ENCODE measurements around the gene ZNF593. TPM values are rescaled to one million over a fixed set of nuclear protein-coding genes. Genes with fewer than 3 reads are reported as not detected.

The ZNF593 gene
- total RNA-seq (2014; rRNA removed) (155 and 165 TPM in 2 replicates), Bru-seq, nascent RNA (percentile 88 among the genes with signal in this experiment), BruChase-seq, experiment 1, labeled RNA remaining after a 6-hour chase (percentile 95 among the genes with signal in this experiment), BruChase-seq, experiment 2, labeled RNA remaining after a 2-hour chase (percentile 86 among the genes with signal in this experiment)
- long read RNA-seq, transcript ZNF593-202 (3 exons, 675 nt), result major isoform, 31 of 34 reads
- long read RNA-seq, partial matches to known transcripts, result 0 of 34 reads
- long read RNA-seq, other reads (novel, unspliced or antisense), result 3 of 34 reads

- H3K4me2 ChIP-seq (ENCODE audit: low read length), result peak within 1 kb of the TSS; percentile 97
- no peaks in the 10 kb centered on the region for H3K27me3 ChIP-seq (ENCODE audit: low read length)
- H3K9ac ChIP-seq (ENCODE audit: low read length), result peak within 1 kb of the TSS; percentile 99
- TF ChIP-seq EZH2phosphoT487 (IDR thresholded peaks at IDR 0.05; ENCODE audit: borderline replicate concordance, low read length) (no peak), EZH2 (IDR thresholded peaks at IDR 0.05; ENCODE audit: low read length, unreplicated experiment) (no peak), CTCF (conservative IDR thresholded peaks at IDR 0.05; ENCODE audit: low read depth, low read length) (peak; percentile 81)
- H3K27ac ChIP-seq (ENCODE audit: low read length), result peak within 1 kb of the TSS; percentile 72
- H3K79me2 ChIP-seq (ENCODE audit: low read length), result peaks cover 19% of the 10 kb centered on the region
- H2AFZ ChIP-seq (ENCODE audit: low read length), result peak within 1 kb of the TSS; percentile 97
- DNase-seq, result peak; percentile 92
- POLR2A ChIA-PET (ENCODE audit: unreplicated experiment), result interaction anchor here (0.6 kb wide), 2 partner anchors 58 to 938 kb away, joined by 3 to 4 read pairs; partner anchors contain the start of genes PDIK1L and SYF2
- CTCF ChIA-PET, result interaction anchor here (0.5 to 1.6 kb wide), 8 partner anchors 25 to 247 kb away, joined by 3 to 23 read pairs (median 4); partner anchors contain the start of genes CEP85 and PDIK1L
- H3K9me3 ChIP-seq (ENCODE audit: low read length), result no peaks in the 10 kb centered on the region
- H3K4me1 ChIP-seq (ENCODE audit: insufficient read depth, low read length), result peaks cover 11% of the 10 kb centered on the region
- no TSS peak for BruUV-seq (replicated peaks)
- H3K4me3 ChIP-seq (ENCODE audit: low read length), result peak within 1 kb of the TSS; percentile 98
- no peaks in the 10 kb centered on the region for H3K9me2 ChIP-seq (replicated peaks; ENCODE audit: low read length)
- H3F3A ChIP-seq (ENCODE audit: low read length, unreplicated experiment), result no peaks in the 10 kb centered on the region
- ATAC-seq, result peak; percentile 95
- intact Hi-C loops (cut with micrococcal nuclease), result loop anchor here (1.0 to 2.0 kb wide), 3 partner anchors 65 to 151 kb away; partner anchors contain the start of gene CEP85
- H3K36me3 ChIP-seq (ENCODE audit: low read depth, low read length), result no peaks in the 10 kb centered on the region
- no peaks in the 10 kb centered on the region for H4K20me1 ChIP-seq (ENCODE audit: low read length)
Observed at GRCh38 chr1:26169669-26170471, at the start of gene ZNF593. Gene ZNF593 (plus strand): TSS chr1:26169908. CDS start chr1:26169984, 76 bp downstream.

- ATAC-seq, result peak; percentile 33
- POLR2A ChIA-PET (ENCODE audit: unreplicated experiment), result interaction anchor here (0.5 kb wide), 1 partner anchor 16 kb away, joined by 12 read pairs; no protein-coding TSS in a partner anchor
- TF ChIP-seq CTCF (conservative IDR thresholded peaks at IDR 0.05; ENCODE audit: low read depth, low read length) (no peak), EZH2phosphoT487 (IDR thresholded peaks at IDR 0.05; ENCODE audit: borderline replicate concordance, low read length) (no peak), EZH2 (IDR thresholded peaks at IDR 0.05; ENCODE audit: low read length, unreplicated experiment) (no peak)
- peaks cover 15% of the 10 kb centered on the region for H3F3A ChIP-seq (ENCODE audit: low read length, unreplicated experiment)
- no peak overlapping the region for H2AFZ ChIP-seq (ENCODE audit: low read length)
- peak; percentile 84 for DNase-seq
- H3K9ac ChIP-seq (ENCODE audit: low read length), result peak overlapping the region; percentile 59
- peaks cover 58% of the 10 kb centered on the region for H3K4me1 ChIP-seq (ENCODE audit: insufficient read depth, low read length)
- no peaks in the 10 kb centered on the region for H3K27me3 ChIP-seq (ENCODE audit: low read length)
- H4K20me1 ChIP-seq (ENCODE audit: low read length), result no peaks in the 10 kb centered on the region
- H3K36me3 ChIP-seq (ENCODE audit: low read depth, low read length), result peaks cover 8% of the 10 kb centered on the region; the same call in 1 of the 2 replicates
- no TSS peak for BruUV-seq (replicated peaks)
- no peaks in the 10 kb centered on the region for H3K9me2 ChIP-seq (replicated peaks; ENCODE audit: low read length)
- H3K79me2 ChIP-seq (ENCODE audit: low read length), result peaks cover 35% of the 10 kb centered on the region
- intact Hi-C loops (cut with micrococcal nuclease), result loop anchor here (1.0 kb wide), 1 partner anchor 10 kb away; no protein-coding TSS in a partner anchor
- CTCF ChIA-PET, result interaction anchor here (1.4 kb wide), 1 partner anchor 48 kb away, joined by 6 read pairs; the partner anchor contains the start of gene ZNF593
- peak overlapping the region; percentile 76 for H3K4me2 ChIP-seq (ENCODE audit: low read length)
- peak overlapping the region; percentile 94 for H3K27ac ChIP-seq (ENCODE audit: low read length)
- H3K4me3 ChIP-seq (ENCODE audit: low read length), result peak overlapping the region; percentile 17; the same call in 1 of the 2 replicates
- H3K9me3 ChIP-seq (ENCODE audit: low read length), result no peaks in the 10 kb centered on the region
Observed at GRCh38 chr1:26121854-26122773, 47.6 kb upstream of the ZNF593 start.

Data from PC-3 (cell line).